Inferior parietal cortex (tissue), 1 donor: ENCODE data around the gene OTULIN.

Source experiments
- DNase-seq: peaks from one replicate; pipeline ENCODE4 v3.0.0-alpha.2; 2016; ENCODE audit errors: extremely low spot score

Gene OTULIN

DNA sequence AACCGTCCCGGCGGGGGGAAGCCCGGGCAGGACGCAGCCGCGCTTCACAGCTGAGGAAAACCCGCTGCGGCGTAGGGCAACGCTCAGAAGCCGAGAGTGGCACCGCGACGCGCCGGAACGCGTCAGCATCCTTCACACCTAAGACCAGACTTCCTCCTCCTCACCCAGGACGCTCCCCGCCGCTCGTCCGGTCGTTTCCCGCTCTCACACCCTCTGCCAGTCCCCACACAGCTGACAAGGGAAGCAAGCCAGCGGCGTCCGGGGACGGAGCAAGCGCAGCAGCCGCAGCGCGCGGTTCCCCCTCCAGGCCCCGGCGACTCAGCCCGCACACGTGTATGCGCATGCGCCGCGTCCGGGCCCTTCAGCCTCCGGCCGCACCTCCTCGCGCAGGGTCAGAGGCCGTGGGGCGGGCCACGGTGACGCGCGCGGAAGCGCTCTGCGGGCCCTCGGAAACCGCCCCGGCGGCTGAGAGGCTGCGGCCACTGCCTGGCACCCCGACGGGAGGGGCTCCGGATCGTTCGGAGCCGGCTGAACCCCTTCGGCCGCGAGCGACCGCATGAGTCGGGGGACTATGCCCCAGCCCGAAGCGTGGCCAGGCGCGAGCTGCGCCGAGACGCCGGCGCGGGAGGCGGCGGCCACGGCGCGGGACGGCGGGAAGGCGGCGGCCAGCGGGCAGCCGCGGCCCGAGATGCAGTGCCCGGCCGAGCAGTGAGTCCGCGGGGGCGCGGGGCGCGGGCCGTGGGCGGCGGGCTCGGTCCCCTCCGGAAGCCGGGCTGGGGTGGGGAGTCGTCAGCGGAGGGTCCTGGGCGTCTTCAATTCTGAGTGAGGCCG, at the start of gene OTULIN:
Gene OTULIN (plus strand): TSS at position 449 of the 831 bp plus-strand sequence. CDS start 108 bp downstream, at position 557.
- DNase-seq = peak; percentile 93

DNA sequence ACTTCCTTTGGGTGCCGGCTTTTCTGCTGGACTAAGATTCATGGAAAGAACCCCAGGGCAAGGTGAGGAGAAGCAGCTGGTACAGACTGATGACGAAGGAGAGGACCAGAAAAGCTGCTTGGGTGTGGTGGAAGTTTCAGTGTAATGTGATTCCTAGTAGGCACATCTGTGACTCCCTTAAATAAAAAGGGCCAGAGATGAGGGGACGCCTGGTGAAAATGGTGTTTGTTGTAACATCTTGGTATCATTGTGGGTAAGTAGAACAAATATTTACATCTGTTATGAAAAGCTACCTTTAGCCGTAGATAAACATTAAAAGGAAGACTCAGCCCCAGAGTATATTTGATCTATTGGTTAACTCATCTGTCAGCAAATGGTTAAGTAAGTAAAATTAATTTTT, 49.2 kb upstream of the OTULIN start:
- no peak for DNase-seq

GRCh38 chr5:14617441-14617840, 47.1 kb upstream of the OTULIN start:
- no peak for DNase-seq

GRCh38 chr5:14627270-14627669, 37.2 kb upstream of the OTULIN start:
- DNase-seq = no peak

GRCh38 chr5:14628346-14628745, 36.2 kb upstream of the OTULIN start:
- DNase-seq = no peak

DNA sequence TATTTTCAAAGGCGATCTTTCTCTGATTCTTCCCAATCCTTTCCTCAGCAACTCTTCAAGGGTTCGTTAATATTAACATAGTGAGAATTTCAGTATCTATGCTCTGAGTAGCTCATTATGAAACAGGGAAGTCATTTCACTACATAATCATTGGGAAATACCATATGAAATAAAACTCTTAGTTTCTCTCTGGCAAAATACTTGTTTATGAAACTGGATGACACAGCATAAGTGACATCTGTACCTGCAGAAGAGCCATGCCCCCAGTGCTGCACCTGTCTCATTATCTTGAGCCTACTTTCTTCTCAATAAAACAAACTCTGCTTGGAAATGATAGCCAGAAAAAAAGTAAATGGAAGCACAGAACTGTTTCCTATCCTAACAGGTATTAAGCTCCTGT, 33.8 kb upstream of the OTULIN start:
- DNase-seq = no peak

GRCh38 chr5:14635656-14636055, 28.9 kb upstream of the OTULIN start:
- no peak for DNase-seq

- DNase-seq = no peak
Measured at GRCh38 chr5:14640765-14641164, 23.8 kb upstream of the OTULIN start.

GRCh38 chr5:14644623-14645237, 19.8 kb upstream of the OTULIN start:
- DNase-seq = no peak

- DNase-seq = no peak
Measured at GRCh38 chr5:14650052-14650451, 14.5 kb upstream of the OTULIN start.

GRCh38 chr5:14655146-14655741, 9.3 kb upstream of the OTULIN start:
- no peak for DNase-seq

DNA sequence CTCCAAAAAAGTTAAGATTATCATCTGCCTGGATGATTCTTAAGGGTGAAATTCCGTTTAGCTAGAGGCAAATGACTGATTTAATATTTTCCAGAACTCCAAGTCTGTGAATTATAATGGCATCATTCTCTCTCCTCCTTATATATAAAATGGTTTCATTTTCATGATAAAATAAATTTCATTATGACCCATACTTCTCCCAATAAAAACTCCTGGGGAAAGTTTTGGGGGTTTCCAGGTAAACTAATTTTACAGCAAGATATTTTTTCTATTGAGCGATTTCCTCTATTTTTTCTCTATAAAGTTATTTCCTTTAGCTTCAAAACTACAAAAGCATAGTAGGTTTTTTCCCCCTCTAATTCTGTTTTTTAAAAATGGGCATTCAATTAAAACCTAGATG, 7.6 kb upstream of the OTULIN start:
- no peak for DNase-seq

GRCh38 chr5:14659821-14660607, 4.5 kb upstream of the OTULIN start:
- DNase-seq = no peak

GRCh38 chr5:14660833-14661232, 3.7 kb upstream of the OTULIN start:
- DNase-seq = no peak

GRCh38 chr5:14662721-14663260, 1.7 kb upstream of the OTULIN start:
- no peak for DNase-seq

DNA sequence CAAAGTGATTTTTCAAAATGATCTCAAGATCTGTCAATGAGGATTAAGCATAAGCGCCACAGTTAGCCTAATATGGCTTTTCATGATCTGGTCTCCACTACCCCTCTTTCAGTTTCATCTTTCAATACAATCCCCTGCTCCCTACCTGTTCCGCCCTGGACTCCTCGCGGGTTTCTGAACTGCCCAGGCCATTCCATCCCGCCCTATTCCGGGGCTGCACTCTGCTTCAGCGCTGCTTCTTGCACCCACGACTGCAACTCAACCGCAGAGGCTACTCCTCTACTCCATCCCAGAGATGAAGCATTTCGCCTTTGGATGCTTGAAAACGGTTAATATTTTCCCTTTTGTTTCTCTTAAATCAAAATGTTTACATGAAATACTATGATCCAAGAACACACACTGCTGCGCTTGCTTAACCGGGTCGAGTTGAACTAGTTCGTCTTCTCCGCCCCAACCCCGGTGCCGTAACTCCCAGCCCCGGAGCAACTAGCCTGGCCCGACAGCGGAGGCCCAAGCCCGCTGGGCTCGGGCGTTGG, 716 bp upstream of the OTULIN start:
- DNase-seq = no peak

- peak; percentile 38 for DNase-seq
Measured at GRCh38 chr5:14665101-14665822, 744 bp downstream of the OTULIN start.

GRCh38 chr5:14665949-14666348, 1.4 kb downstream of the OTULIN start:
- no peak for DNase-seq

- no peak for DNase-seq
Measured at GRCh38 chr5:14666357-14666756, 1.8 kb downstream of the OTULIN start.

DNA sequence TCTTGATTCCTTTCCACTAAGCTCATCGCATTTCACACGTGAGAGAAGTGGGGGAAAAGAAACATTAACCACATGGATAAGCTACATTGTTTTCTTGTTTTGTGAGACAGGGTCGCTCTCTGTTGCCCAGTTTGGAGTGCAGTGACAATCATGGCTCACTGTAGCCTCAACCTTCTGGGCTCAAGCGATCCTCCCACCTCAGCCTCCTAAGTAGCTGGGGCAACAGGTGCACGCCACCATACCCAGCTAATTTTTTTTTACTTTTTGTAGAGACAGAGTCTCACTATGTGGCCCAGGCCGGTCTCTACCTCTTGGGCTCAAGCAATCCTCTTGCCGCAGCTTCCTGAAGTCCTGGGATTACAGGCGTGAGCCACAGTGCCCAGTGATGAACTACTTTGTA, 2.8 kb downstream of the OTULIN start:
- no peak for DNase-seq

- no peak for DNase-seq
Measured at GRCh38 chr5:14667770-14668169, 3.3 kb downstream of the OTULIN start.
